Effector CD8-positive, alpha-beta T cell (primary cell): ENCODE data around the gene ADAMTS15.

Experiments
- DNase-seq: peaks from one replicate; lab custom pipeline; 2025; lab: John Stamatoyannopoulos, UW
- total RNA-seq, 4 experiments: gene quantifications; one replicate each; lab custom pipeline; 2026; lab: John Stamatoyannopoulos, UW

Gene ADAMTS15
- 0 reads per million in 4 experiments for total RNA-seq

DNA sequence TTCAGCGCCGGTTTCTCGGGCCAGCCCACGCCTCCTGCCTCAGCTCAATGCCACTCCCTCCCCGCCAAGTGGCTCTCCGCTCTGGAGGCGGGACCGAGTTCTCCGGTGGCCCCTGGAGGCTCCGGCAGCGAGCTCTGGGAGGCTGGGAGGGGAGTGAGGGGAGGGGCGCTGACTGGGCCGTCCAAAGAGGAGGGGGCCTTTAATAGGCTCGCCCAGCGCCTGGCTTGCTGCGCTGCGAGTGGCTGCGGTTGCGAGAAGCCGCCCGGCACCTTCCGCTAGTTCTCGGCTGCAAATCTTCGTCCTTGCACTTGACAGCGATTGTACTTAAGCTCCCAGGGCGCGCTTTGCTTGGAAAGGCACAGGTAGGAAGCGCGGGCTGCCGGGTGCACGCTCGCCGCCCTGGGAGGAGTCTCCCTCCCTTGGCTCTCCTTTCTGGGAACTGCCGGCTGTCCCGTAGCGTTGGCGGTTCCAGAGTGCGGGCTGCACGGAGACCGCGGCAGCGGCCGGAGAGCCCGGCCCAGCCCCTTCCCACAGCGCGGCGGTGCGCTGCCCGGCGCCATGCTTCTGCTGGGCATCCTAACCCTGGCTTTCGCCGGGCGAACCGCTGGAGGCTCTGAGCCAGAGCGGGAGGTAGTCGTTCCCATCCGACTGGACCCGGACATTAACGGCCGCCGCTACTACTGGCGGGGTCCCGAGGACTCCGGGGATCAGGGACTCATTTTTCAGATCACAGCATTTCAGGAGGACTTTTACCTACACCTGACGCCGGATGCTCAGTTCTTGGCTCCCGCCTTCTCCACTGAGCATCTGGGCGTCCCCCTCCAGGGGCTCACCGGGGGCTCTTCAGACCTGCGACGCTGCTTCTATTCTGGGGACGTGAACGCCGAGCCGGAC, at the start of gene ADAMTS15:
Gene ADAMTS15 (plus strand): TSS at position 230 of the 894 bp plus-strand sequence. CDS start 329 bp downstream, at position 559.
- DNase-seq = no peak

DNA sequence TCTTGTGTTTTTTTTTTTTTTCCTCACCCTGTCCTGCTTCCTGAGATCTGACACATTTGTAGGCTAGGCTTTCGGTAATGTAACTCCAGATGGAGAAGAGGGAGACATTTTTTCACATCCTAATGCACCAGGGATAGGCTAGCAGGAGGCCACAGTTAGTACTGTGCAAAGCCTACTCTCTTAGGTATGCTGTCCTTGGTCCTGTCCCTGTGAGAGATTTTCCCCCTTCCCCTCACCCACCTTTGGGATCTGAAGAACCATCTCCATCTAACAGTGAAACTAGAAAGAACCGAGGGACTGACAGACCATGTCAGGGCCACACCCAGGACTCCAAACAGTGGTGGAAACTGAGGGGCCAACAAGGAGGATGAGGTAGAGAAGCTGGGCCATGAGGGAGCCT, 49.2 kb upstream of the ADAMTS15 start:
- DNase-seq = no peak

DNA sequence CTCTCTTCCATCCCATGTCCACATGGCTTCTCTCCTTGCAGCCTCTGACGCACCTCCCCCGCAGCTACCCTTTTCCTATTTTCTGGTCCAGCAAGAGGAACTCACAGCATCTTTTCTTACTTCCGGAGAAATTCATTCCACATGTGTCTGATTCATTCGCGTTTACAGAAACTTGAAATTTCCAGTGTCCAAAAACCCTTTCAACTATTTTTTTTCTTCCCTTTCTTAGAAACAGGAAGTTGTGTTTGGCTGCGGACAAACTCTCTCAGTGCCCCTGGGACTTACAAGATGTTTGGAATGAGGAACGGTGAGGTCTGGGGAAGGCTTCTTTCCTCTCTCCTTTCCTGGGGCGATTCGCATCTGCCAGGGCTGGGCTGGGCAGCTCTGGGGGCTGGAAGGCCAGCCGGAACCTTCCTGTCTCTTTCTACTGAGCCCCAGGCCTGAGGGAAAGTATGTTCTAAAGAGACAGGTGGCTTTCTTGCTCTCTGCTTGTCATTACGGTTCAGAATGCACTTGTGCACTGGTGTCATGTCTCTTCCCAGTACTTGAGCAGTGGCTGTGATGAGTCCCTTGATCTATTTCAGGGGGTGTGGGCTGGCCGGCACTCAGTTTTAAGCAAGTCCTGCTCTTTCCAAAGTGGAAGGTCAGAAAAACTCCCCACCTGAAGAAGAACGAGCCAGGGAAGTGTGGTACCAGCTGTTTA, 47.5 kb upstream of the ADAMTS15 start:
- DNase-seq = no peak

GRCh38 chr11:130402570-130402969, 45.9 kb upstream of the ADAMTS15 start:
- no peak for DNase-seq

DNA sequence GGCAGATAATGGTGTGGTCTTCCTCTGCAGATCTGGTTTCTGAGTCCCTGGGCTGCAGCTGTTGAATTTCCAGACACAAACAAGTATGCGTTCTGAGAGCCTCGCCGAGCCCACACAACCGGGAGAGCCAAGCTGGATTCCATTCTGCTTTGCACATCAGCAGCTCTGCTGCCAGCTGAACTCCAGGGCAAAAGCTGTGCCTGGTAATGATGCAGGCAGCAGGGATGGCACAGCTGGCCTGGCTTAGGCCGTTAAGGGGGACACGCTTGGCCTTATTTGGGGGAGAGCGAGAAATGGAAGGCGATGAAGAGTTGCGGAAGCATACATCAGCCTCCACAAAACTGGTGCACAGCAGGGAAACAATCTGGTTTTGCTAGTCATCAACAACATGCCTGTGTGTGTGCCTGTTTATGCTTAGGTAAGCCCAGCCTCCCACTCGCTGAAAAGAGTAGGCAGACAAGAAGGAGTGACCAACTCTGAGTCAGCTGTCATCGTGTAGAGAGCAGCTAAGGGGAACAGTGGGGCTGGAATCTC, 45.1 kb upstream of the ADAMTS15 start:
- no peak for DNase-seq

DNA sequence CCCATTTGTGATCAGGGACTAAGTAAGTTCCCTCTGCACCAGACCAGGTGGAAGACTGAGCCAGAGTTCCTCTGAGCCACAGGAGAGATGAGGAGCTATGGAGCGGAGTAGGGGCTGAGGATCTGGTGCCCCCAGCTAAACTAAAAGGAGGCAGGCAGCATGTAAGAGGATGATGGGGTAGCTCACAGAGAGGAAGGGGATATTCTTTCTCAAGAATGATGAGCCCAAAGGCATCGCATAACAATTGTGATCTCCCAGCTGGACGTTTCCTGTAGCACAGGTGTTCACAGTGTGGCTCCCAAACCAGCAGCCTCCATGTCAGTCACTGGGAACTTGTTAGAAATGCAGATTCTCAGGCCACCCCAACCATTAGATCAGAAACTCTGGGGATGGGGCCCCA, 44.5 kb upstream of the ADAMTS15 start:
- no peak for DNase-seq

DNA sequence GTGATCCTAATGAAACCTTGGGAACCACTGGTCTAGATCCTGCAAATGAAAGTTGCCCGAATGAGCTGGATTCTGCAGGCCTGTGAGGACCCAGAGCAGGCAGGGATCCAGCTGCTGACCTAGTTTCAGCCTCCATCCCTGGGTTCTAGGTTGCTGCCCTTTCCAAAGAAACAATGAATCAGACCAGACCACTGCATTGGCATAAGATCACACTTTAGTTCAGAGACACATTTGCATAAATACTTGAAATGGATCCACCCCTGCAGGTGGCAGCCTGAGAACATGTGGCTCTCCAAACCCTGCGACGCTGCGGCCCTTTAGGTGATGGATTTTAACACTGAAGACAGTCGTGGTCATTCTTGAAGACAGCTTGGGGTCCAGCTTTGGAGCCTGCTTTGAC, 43.7 kb upstream of the ADAMTS15 start:
- no peak for DNase-seq

- DNase-seq = no peak
These were observed 43.0 kb upstream of the ADAMTS15 start for GRCh38 chr11:130405428-130405827.

DNA sequence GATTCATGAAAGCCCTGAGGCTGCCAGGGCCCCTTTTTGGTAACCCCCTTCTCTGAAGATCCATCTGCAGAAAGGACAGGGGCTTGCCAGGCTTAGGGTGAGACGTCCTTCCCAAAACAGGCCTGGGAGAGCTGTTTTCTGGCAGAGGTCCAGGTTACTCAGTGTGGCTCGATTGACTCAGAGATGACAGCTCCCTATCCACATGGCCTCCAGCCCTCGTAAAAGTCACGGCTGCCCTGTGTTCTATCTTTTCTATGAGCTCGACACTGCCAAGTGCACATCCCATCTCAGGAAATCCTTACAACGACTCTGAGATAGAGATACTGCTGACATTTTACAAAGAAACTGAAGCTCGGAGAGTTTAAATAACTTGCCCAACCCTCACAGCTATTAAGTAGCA, 40.5 kb upstream of the ADAMTS15 start:
- DNase-seq = no peak

GRCh38 chr11:130408401-130408890, 40.0 kb upstream of the ADAMTS15 start:
- no peak for DNase-seq

GRCh38 chr11:130408901-130409300, 39.5 kb upstream of the ADAMTS15 start:
- no peak for DNase-seq

DNA sequence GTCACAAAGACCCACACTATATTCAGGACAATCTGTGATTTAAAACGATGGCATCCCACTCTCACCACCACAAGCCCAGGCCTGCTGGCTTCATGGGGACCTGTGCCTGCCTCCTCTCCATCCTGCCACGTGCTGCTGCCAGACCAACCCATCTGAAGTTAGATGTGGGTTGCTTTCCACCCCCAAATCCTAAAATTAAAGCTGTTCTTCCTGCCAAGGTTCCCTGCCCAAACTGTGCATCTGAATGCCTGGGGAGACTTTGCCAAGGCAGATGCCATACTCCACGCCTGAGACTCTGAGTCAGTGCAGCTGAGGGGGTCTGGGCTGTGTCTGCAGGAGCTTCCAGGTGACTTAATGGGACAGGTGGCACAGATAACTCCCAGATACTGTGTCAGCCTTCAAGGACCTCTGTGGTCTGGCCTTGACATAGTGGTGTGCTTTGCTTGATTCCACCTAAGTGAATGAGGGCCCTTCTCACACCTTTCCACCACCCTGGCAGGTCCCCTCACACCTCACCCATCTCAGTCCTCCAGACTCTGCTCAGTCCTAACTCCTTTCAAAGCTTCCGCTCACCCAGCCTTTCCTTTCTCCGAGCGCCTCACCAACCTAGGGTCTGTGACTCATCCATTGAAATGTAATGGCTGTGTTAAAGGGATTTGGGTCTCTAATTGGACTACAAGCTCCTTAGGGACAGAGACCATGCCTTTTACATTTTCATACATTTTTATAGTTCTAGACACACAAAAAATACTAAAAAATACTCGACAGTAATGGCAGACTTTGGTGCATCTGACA, 38.7 kb upstream of the ADAMTS15 start:
- DNase-seq = no peak

GRCh38 chr11:130411223-130411622, 37.2 kb upstream of the ADAMTS15 start:
- DNase-seq = no peak

GRCh38 chr11:130413405-130414106, 34.9 kb upstream of the ADAMTS15 start:
- no peak for DNase-seq

- DNase-seq = no peak
These were observed 34.1 kb upstream of the ADAMTS15 start for GRCh38 chr11:130414107-130415080.

DNA sequence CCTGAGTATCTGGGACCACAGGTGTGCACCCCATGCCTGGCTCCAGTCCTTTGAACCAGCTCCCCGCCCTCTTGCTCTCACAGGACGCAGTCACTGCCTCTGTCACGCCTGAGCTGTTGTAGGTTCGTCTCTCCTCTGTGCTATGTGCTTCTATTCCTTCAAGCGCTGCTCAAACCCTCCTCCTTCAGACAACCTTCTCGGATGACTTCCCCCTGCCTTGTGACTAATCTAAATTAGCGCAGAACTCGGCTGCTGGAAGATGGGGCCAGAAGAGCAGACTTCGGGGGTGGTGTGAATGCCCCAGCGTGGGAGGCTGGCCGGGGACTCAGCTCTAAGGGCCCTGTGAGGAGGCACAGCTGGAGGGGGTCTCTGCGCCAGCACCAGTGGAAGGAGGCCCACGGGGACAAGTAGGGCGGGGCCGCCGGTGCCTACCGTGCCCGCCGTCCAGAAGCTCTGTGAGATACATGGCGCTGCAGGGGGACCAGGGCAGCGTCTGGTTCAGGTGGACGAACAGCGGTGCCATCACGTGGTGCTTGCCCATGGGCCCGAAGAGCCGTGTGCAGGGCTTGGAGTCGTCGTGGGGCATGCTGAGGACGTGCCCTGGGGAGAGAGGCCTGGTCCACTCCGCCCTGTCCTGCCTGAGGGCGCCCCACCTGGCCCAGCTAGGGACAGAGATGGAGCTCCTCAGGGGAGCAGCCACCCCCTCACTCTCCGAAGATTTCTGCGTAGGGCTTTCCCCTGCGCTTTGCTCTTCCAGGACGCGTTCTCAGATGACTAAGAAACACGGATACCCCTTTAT, 32.5 kb upstream of the ADAMTS15 start:
- no peak for DNase-seq

- no peak for DNase-seq
These were observed 31.9 kb upstream of the ADAMTS15 start for GRCh38 chr11:130416530-130416882.

DNA sequence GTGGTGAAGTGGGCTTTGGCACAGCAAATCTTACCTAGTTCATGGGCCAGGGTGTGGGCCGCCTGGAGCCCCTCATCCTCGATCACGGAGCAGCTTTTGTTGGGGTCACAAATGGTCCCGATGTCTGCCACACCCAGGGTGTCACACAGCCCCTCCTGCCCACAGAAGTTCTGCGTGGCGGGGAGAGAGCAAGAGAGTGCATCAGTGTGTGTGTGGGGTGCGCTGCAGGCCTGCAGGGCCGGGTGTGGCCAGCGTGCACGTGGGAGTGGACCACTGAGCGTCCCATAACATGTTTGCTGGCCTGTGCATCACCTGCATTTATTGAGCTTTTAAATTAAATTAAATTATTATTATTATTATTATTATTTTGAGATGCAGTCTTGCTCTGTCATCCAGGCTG, 31.5 kb upstream of the ADAMTS15 start:
- DNase-seq = no peak

- no peak for DNase-seq
These were observed 30.2 kb upstream of the ADAMTS15 start for GRCh38 chr11:130418210-130418609.
